ENCODE results near the gene EEFSEC. TPM values are rescaled to one million over a fixed set of nuclear protein-coding genes. Genes with fewer than 3 reads are reported as not detected.

The EEFSEC gene
- total and polyA plus RNA-seq, 2 of the 4 experiments (the other 2 are of a cell fraction) = 4.5 to 9.3 TPM

GRCh38 chr3:128388932-128389331 is 235.7 kb downstream of the EEFSEC start:
- no peak overlapping the region for H3K18ac ChIP-seq (ENCODE audit: low read depth, low read length)
- DNase-seq (no peak), ATAC-seq (ENCODE audit: low read depth) (no peak)
- no peak overlapping the region for H2AK9ac ChIP-seq (replicated peaks; ENCODE audit: low read depth, low read length, poor library complexity)
- no peaks in the 10 kb centered on the region; the same call in 1 of the 2 replicates for H4K20me1 ChIP-seq (ENCODE audit: insufficient read depth, low read length)
- H2BK120ac ChIP-seq (ENCODE audit: low read depth, low read length) = no peak overlapping the region
- ChIA-PET POLR2A (ENCODE audit: unreplicated experiment) (no interaction called here), CTCF (no interaction called here)
- BruUV-seq (replicated peaks) = no TSS peak
- H3K14ac ChIP-seq (replicated peaks; ENCODE audit: low read depth, low read length) = no peak overlapping the region
- no peak overlapping the region for H3K9ac ChIP-seq (ENCODE audit: low read depth, low read length)
- no peaks in the 10 kb centered on the region for H3K9me3 ChIP-seq (ENCODE audit: control insufficient read depth, insufficient read depth, low read length)
- no peak overlapping the region for H3K4ac ChIP-seq (ENCODE audit: low read depth, low read length)
- no CpG with 5 or more reads among the region's 9 CpGs for WGBS, 2 experiments (ENCODE audit: extremely low coverage in 2 of 2, insufficient read length in 1 of 2)
- H4K91ac ChIP-seq (ENCODE audit: insufficient read depth, low read depth, low read length) = no peak overlapping the region
- no peak overlapping the region for H2AK5ac ChIP-seq (ENCODE audit: low read depth, low read length)
- H3K4me2 ChIP-seq (ENCODE audit: low read depth, low read length) = no peak overlapping the region
- H3K36me3 ChIP-seq (ENCODE audit: control insufficient read depth, insufficient read depth, low read length) = no peaks in the 10 kb centered on the region
- no peak overlapping the region for H2BK15ac ChIP-seq (ENCODE audit: low read depth, low read length)
- no peak overlapping the region for H3K4me3 ChIP-seq (ENCODE audit: insufficient read depth, low read depth, low read length)
- no peak overlapping the region for H2BK20ac ChIP-seq (ENCODE audit: low read depth, low read length)
- no peaks in the 10 kb centered on the region; a peak in 1 of 4 replicates for H3K79me1 ChIP-seq (ENCODE audit: low read depth in 1 of 2, low read length in 2 of 2)
- intact Hi-C loops (cut with micrococcal nuclease) = no loop called here
- H4K5ac ChIP-seq (ENCODE audit: low read depth, low read length) = no peak overlapping the region
- dilution Hi-C loops (cut with HindIII; ENCODE audit: low sequenced_read_pairs, unreplicated experiment) = no loop called here
- no peak overlapping the region for H4K8ac ChIP-seq (ENCODE audit: low read depth in 2 of 2, low read length in 2 of 2)
- H3K27me3 ChIP-seq (ENCODE audit: control insufficient read depth, insufficient read depth, low read length) = no peaks in the 10 kb centered on the region
- in situ Hi-C loops (cut with MboI; ENCODE audit: low sequenced_read_pairs) = no loop called here
- H3K56ac ChIP-seq (ENCODE audit: extremely low read depth, insufficient read depth, low read length) = no peak overlapping the region
- no peak overlapping the region for H2AFZ ChIP-seq (replicated peaks; ENCODE audit: low read length, poor library complexity)
- TF ChIP-seq SMC3 (IDR thresholded peaks at IDR 0.05; ENCODE audit: low read depth, low read length) (no peak), POLR2A (IDR thresholded peaks at IDR 0.05; ENCODE audit: low read depth, low read length) (no peak), BHLHE40 (IDR thresholded peaks at IDR 0.05; ENCODE audit: low read depth, low read length) (no peak), MAFK (IDR thresholded peaks at IDR 0.05; ENCODE audit: low read depth, low read length) (no peak), CHD1 (IDR thresholded peaks at IDR 0.05; ENCODE audit: low read depth, low read length) (no peak), CEBPB (IDR thresholded peaks at IDR 0.05; ENCODE audit: low read depth, low read length) (no peak), FOS (IDR thresholded peaks at IDR 0.05; ENCODE audit: low read depth, low read length) (no peak), RAD21 (IDR thresholded peaks at IDR 0.05; ENCODE audit: low read length) (no peak), ELK1 (IDR thresholded peaks at IDR 0.05; ENCODE audit: borderline replicate concordance, low read depth, low read length) (no peak), NFE2L2 (IDR thresholded peaks at IDR 0.05; ENCODE audit: low read depth, low read length) (no peak), RFX5 (IDR thresholded peaks at IDR 0.05; ENCODE audit: low read depth, low read length) (no peak), RCOR1 (IDR thresholded peaks at IDR 0.05; ENCODE audit: insufficient replicate concordance, low read length) (no peak), USF2 (IDR thresholded peaks at IDR 0.05; ENCODE audit: low read depth, low read length) (no peak), MAZ (IDR thresholded peaks at IDR 0.05; ENCODE audit: borderline replicate concordance, low read depth, low read length) (no peak), MXI1 (IDR thresholded peaks at IDR 0.05; ENCODE audit: borderline replicate concordance, low read depth, low read length) (no peak), CTCF (conservative IDR thresholded peaks at IDR 0.05; ENCODE audit: low read depth, low read length) (no peak)
- H3K23ac ChIP-seq (ENCODE audit: low read depth, low read length) = no peak overlapping the region
- peaks cover 4% of the 10 kb centered on the region; the same call in 1 of the 2 replicates for H3K4me1 ChIP-seq (ENCODE audit: control insufficient read depth, insufficient read depth, low read length)
- H3K9me1 ChIP-seq (ENCODE audit: insufficient read depth, low read length) = no peaks in the 10 kb centered on the region
- H3K27ac ChIP-seq (ENCODE audit: insufficient read depth, low read length) = no peak overlapping the region
- no peak overlapping the region for H2BK5ac ChIP-seq (ENCODE audit: low read depth, low read length, poor library complexity, severe bottlenecking)
